Right ventricle myocardium inferior (tissue), 1 donor: ENCODE data around the gene HCAR3. TPM values are rescaled to one million over a fixed set of nuclear protein-coding genes. Genes with fewer than 3 reads are reported as not detected.
"Not testable (repeated sequence)": the region's sequence is repeated elsewhere in the genome, so short reads cannot be mapped to it uniquely, and the experiment has no call there.

Experiments
- ATAC-seq: fragments of 200-7000 bp; cut with Tn5 transposase; one replicate; pipeline ENCODE4 v1.9.1; 2020; ENCODE audit warnings: mild to moderate bottlenecking, moderate library complexity
- DNase-seq: peaks from one replicate; pipeline ENCODE4 v3.0.0; 2021; ENCODE audit errors: missing footprints
- intact Hi-C: fragments of 100-400 bp; cut with DNase I; formaldehyde crosslinking; loops from one replicate; pipeline ENCODE4 v1.11.0; 2022
- total RNA-seq: library from RNA; stranded (reverse); fragmentation: NEBNext Ultra II Directional; extraction: Animal tissue kit (Norgen Biotek cat#: 25700); gene quantifications from one replicate; pipeline ENCODE4 v1.2.1, GENCODE V29; 2021
- donor health status: DM: no; HTN: yes; CAD: no; lungs with severe emphysema.

Gene HCAR3
- total RNA-seq, 1 donor from 2014 or later = 0.16 TPM

DNA sequence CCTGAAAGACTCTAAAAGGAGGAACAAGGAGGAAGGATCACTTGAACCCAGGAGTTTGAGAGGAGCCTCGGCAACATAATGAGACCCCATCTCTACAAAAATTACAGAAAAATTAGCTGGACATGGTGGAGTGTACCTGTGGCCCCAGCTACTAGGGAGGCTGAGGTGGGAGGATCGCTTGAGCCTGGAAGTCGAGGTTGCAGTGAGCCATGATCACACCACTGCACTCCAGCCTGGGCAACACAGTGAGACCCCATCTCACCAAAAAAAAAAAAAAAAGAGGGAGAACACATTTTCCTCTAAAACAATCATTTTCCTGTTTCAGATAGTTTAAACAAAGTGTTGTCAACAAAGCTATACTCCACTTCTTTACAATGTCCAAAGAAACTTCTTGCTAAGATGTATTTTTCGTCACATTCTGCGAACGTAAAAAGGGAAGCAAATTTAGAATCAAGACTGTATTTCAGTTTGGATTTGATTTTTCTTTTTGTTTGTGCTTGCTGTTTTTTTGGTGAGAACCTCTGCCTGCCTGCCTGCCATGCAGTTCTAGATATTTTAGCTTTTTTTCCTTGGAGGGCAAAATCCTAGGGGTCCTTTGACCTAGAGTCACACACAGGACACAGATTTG is 9.0 kb upstream of the HCAR3 start:
- intact Hi-C loops = no loop called here
- ATAC-seq = no peak
- no peak for DNase-seq

DNA sequence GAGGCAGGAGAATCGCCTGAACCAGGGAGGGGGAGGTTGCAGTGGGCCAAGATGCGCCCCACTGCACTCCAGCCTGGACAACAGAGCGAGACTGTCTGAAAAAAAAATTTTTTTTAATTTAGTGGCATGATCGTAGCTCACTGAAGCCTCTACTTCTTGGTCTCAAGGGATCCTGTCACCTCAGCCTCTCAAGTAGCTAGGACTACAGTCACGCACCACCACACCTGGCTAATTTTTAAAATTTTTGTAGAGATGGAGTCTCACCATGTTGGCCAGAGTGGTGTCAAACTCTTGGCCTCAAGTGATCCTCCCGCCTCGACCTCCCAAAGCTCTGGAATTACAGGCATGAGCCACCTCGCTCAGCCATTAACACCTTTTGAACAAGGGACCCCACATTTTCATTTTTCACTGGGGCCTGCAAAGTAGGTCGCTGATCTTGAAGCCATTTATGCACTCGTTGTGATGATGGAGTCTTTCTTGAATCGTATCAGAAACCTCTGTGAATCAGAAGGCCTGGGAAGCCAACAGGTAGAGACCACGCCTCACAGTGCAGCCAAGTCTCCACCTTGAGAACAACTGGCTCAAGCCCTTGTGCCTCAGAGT is 8.1 kb upstream of the HCAR3 start:
- intact Hi-C loops = no loop called here
- ATAC-seq = no peak
- no peak for DNase-seq

DNA sequence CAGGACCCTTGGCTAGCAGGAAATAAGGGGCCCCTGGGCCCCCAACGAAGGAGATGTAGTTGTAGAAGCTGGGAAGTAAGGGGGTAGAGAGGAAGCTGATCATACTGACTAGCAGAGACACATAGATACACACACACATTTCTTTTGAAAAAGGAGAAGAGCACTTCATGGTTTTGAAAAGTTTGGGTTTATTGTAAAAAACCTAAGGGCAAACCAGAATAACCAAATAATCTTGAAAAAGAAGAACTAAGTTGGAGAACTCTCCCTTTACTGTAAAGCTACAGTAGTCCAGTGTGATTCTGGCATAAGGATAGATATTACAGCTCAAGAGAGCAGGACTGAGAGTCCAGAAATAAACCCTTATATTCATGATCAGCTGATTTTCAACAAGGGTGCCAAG is 5.8 kb upstream of the HCAR3 start:
- ATAC-seq = no peak

DNA sequence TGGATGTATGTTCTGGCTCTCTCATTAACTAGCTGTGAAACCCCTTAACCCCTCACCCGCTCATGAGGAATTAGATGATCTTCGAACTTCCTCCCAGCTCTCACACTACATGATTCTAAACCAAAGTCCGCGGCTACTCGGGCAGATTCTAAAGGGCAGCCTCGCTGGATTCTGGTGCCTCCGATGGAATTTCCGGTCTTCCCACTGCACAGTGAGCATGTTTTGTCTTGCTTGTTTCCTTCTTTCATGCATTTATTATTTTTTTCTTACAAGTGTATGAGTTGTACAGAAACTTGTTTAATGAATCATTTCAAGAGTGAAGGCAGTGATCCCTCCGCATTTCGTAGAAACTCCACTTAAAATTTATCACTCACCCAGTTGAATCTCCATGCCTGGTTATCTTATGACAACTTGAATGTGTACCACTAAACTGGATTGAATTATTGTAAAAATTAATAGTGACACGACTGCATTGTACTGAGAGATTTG is 4.5 kb upstream of the HCAR3 start:
- ATAC-seq = no peak
- DNase-seq = no peak
- intact Hi-C loops = no loop called here

More for the DNA sequence above, 5.8 kb upstream of the HCAR3 start:
- intact Hi-C loops = no loop called here
- no peak for DNase-seq

DNA sequence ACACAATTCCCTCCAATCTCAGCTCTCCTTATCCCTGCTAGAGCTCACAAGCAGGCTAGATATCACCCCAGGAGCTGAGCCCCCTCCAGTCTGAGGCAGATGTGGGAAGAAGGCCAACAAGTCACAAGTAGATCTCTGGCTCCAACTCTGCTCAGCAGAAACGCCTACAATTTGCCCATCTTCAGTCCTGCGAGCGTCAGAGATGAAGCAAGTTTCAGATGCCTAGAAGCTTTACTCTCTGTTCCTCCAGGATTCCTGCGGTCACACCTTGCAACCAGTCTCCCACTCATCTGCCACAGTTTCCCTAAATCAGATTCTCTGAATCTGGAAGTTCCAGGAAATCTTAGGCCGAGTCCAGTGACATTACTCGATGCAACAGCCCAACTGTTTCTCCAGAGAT is 1.4 kb downstream of the HCAR3 start:
- ATAC-seq, intact Hi-C loops: not testable (repeated sequence)

DNA sequence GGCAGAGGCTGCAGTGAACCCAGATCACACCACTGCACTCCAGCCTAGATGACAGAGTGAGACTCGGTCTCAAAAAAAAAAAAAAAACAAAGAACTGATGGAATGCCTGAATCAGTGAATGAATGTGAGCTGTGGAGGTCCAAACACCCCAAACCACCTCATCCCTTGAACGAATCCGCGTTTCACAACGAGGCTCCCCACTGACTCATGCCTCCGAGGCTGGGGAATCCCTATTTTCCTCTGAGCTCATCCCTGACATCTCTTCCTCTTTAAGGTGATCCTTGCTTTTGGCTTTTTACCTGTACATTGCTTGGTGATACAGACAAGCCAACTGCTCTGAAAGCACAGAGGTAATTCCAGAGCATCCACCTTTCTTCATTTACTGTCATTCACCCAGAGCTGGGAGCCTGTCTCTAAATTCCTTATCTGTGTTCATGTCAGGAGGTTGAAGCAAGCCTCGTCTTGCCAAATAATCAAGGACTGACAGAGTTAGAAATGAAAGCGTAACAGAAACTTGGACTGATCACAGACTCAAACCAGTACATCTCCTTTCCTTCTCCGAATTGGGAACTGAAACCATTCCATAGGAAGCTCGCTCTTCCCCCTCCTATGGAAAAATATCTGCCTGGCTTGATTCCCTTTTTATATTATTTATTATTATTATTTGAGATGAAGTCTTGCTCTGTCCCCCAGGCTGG is 3.0 kb downstream of the HCAR3 start:
- ATAC-seq, intact Hi-C loops, DNase-seq: not testable (repeated sequence)

More for the DNA sequence above, 1.4 kb downstream of the HCAR3 start:
- DNase-seq = not testable (repeated sequence)

DNA sequence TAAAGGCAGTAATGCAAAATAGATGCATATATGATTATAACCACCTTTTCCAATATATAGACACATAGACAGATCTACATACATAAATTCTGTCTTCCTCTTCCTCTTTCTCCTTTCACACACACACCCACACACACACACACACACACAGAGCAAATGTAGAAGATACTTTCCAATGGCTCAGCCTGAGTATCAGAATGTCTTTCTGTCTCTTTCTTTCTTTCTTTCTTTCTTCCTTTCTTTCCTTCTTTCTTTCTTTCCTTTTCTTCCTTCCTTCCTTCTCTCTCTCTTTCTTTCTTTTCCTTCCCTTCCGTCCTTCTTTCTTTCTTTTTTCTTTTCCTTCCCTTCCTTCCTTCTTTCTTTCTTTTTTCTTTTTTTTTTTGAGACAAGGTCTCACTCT is 5.3 kb downstream of the HCAR3 start:
- intact Hi-C loops, ATAC-seq, DNase-seq: not testable (repeated sequence)

DNA sequence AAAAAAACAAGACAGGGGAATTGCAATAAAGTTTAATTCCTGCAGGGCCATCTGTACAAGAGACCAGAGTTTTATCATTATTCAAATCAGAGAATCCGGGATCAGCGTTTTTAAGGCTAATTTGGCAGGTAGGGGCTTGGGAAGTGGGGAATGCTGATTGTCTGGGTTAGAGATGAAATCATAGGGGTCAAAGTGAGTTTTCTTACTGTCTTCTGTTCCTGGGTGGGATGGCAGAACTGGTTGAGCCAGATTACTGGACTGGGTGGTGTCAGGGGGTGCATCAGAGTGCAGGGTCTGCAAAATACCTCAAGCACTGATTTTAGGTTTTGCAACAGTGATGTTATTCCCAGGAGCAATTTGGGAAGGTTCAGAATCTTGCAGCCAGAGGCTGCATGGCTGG is 6.3 kb downstream of the HCAR3 start:
- DNase-seq, intact Hi-C loops, ATAC-seq: not testable (repeated sequence)

DNA sequence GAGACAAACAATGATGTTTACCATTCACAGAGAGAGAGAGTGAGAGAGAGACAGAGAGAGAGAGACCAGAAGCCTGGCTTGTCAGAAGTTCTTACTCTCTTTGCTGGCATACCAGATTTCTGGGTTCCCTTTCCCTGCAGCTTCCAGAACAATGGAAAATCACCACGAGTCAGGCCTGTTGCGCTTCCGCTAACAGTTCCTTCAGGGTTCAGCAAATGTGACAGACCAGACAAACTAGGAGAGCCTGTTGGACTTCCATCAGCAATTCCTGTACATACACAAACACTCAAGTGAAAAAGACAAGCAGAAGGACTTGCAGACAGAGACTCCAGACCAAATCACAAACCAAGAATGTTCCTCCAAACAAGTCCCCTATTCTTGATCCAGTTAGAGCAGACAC is 7.3 kb downstream of the HCAR3 start:
- DNase-seq, intact Hi-C loops, ATAC-seq: not testable (repeated sequence)

DNA sequence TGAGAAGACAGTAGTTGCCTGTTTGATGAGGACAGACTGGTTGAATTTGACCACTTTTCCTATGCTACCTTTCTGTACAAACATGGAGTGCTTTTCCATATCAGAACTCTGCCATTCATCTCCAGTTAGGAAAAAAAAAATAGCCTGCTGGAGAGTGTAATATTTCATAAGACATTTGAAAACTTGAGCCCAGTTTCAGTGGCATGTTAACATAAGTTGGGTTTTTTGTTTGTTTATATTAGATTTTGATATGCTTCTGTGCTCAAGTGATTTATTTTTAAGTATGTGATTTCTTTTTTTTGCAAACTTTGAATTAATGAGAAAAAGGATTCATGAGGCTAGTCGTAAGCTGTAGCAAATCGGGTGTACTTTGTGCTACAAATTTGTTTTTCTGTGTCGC is 12.8 kb downstream of the HCAR3 start:
- DNase-seq, intact Hi-C loops, ATAC-seq: not testable (repeated sequence)

DNA sequence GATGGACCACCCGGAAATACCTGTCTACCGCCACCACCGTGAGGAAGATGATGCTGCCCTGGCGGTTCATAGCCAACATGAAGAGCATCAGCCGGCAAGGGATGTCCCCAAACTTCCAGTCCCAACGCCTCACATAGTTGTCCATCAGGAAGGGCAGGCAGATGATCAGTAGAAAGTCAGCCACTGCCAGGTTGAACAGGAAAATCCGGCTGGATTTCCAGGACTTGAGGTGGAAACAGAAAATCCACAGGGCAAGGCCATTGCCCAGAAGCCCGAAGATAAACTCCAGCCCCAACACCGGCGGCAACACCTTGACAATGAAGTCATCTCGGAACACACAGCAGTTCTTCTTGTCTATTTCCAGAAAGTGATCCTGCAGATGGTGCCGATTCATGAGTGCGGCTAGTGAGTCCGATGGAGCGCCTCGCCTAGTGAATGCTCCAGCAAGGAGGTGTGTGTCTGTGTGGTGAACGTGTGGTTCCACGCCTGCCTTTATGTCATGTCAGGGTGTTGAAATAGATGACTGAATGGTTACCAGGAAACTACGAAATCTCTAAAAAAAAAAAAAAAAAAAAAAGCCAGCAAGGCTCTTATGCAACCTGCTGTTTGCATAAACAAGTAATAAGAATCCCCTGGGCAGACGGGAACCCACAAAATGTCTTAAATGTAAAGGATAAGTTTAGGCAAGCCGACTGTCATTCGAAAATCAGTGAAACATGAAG is 13.6 kb downstream of the HCAR3 start, which contains the start of gene HCAR2:
HCAR2 (minus strand) TSS at position 468 of the 722 bp plus-strand sequence; CDS start at position 394, 74 bp downstream.
- peak; percentile 78 for DNase-seq
- intact Hi-C loops, ATAC-seq: not testable (repeated sequence)

DNA sequence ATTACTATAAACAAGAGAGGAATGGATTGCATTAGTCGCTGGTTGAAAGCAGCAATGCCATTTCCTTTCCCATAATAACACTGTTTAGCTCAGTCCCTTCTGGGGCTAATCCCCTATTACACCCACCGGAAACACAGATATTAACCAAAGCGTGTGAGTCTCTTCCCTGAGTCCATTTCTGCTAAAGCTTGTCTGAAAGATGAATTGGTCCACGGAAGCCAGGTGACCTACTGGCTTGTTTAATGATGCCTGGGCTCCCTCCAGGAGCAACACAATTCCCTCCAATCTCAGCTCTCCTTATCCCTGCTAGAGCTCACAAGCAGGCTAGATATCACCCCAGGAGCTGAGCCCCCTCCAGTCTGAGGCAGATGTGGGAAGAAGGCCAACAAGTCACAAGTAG is 15.1 kb downstream of the HCAR3 start:
- ATAC-seq, intact Hi-C loops, DNase-seq: not testable (repeated sequence)

DNA sequence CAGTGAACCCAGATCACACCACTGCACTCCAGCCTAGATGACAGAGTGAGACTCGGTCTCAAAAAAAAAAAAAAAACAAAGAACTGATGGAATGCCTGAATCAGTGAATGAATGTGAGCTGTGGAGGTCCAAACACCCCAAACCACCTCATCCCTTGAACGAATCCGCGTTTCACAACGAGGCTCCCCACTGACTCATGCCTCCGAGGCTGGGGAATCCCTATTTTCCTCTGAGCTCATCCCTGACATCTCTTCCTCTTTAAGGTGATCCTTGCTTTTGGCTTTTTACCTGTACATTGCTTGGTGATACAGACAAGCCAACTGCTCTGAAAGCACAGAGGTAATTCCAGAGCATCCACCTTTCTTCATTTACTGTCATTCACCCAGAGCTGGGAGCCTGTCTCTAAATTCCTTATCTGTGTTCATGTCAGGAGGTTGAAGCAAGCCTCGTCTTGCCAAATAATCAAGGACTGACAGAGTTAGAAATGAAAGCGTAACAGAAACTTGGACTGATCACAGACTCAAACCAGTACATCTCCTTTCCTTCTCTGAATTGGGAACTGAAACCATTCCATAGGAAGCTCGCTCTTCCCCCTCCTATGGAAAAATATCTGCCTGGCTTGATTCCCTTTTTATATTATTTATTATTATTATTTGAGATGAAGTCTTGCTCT is 16.4 kb downstream of the HCAR3 start:
- DNase-seq, intact Hi-C loops, ATAC-seq: not testable (repeated sequence)

DNA sequence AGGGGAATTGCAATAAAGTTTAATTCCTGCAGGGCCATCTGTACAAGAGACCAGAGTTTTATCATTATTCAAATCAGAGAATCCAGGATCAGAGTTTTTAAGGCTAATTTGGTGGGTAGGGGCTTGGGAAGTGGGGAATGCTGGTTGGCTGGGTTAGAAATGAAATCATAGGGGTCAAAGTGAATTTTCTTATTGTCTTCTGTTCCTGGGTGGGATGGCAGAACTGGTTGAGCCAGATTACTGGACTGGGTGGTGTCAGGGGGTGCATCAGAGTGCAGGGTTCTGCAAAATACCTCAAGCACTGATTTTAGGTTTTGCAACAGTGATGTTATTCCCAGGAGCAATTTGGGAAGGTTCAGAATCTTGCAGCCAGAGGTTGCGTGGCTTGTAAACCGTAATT is 19.7 kb downstream of the HCAR3 start:
- DNase-seq, intact Hi-C loops, ATAC-seq: not testable (repeated sequence)

DNA sequence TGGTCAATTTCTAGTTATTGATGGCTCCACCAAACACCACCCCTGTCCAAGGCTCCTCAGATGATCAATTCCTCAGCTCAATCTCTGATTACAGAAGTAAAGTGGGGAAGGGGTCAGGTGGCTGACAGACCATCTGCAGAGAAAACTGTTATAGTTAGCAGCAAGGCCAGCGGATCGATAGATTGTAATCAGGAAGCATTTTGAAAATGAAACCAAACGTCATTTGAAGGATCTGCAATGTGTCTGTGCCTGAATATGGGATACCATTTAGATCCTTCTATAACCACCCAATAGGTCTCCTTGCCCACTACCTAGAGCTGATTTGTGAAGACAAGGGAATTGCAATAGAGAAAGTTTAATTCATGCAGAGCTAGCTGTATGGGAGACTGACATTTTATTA is 25.0 kb downstream of the HCAR3 start:
- ATAC-seq = no peak
- intact Hi-C loops = no loop called here
- DNase-seq = no peak

DNA sequence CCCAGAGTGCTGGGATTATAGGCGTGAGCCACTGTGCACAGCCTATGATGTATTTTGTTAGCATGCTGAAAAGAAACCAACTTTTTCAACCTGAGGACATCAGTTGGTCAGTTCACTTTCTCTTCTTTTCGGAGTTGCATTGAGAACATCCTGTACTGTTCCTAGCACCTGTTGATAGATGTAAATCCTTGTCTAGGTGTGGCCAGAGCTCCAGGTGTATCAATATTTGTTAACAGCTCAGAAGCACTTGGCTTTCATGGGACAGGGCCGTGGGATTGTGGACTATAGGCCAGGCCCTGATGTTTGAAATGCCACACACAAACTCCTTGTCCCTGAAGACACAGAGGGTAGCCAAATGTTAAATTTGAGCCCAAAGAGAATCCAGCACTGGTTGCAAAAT is 28.3 kb downstream of the HCAR3 start:
- intact Hi-C loops = no loop called here
- DNase-seq (no peak), ATAC-seq (no peak)

DNA sequence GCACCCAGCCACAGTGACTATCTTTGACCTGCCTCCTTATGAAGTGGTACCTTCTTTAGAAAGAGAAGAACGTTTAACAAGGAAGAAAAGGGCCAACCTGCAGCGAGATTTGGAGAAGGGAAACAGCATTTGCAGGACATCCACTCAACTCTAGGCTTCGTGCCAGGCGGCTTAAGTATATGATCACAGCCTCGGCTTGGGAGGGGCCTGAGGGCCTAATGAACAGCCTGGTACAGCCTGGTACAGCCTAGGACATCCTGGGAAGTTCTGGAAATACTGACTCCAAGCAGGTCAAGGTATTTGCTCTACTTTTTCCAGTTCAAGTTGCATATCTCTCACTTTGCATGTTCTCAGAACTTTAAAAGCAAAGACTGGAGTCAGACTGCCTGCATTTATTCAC is 29.5 kb downstream of the HCAR3 start:
- ATAC-seq (no peak), DNase-seq (no peak)
- intact Hi-C loops = no loop called here

DNA sequence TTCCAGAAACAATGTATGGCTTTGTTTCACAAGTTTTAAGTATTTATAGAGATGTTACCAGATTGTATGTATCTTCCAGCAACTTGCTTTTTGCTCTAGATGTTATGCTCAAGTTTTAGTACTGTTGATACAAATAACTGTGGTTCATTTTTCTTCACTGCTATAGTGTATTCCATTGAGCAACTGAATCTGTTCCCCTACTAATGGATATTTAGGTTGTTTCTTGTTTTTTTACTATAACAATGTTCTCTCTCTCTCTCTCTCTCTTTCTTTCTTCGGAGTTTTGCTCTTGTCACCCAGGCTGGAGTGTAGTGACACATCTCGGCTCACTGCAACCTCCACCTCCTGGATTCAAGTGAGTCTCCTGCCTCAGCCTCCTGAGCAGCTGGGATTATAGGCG is 30.1 kb downstream of the HCAR3 start:
- DNase-seq = no peak
- ATAC-seq = no peak
- intact Hi-C loops = no loop called here
